Measurements from ENCODE around the gene IL17RE. TPM values are rescaled to one million over a fixed set of nuclear protein-coding genes. Genes with fewer than 3 reads are reported as not detected.

The IL17RE gene
- total RNA-seq, 4 donors from 2014 or later, result 49.2 to 116 (median 77.8) TPM

DNA sequence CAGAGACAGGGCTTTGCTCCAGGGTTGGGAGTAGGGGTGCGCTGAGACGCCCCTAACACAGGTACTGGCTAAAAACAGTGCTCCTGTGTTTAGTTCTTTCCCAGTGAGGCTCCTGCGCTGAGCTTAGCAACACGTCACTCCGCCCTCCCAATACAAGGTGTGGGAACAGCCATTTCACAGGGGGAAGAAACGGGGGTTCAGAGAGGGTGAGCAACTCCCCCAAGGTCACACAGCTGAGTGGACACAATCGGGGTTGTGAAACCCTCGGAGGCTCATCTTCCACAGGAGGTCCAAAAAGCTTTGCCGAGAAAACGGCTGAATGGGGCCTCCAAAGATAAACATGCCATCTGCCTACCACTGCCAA is 48.9 kb downstream of the IL17RE start:
- Histone ChIP-seq H3K27ac (no peak overlapping the region), H3K36me3 (peaks cover 4% of the 10 kb centered on the region), H3K4me3 (peak overlapping the region; percentile 63), H3K9me3 (no peaks in the 10 kb centered on the region), H3K27me3 (no peaks in the 10 kb centered on the region), H3K4me1 (peaks cover 28% of the 10 kb centered on the region)
- TF ChIP-seq EP300 (IDR thresholded peaks at IDR 0.05), result no peak
- DNase-seq (ENCODE audit: low spot score in 2 of 2), result no peak
- 35% methylated on average over 10 of the region's 10 CpGs for WGBS

GRCh38 chr3:9951962-9952805 is 49.5 kb downstream of the IL17RE start, which contains the start of gene PRRT3:
Gene PRRT3, minus strand, starts transcription at chr3:9952408. Its CDS starts 2,293 bp downstream, at chr3:9950115.
- Histone ChIP-seq H3K4me1 (peaks cover 25% of the 10 kb centered on the region), H3K27ac (no peak within 1 kb of the TSS), H3K27me3 (no peaks in the 10 kb centered on the region), H3K9me3 (no peaks in the 10 kb centered on the region), H3K36me3 (peaks cover 4% of the 10 kb centered on the region), H3K4me3 (peak within 1 kb of the TSS; percentile 63)
- TF ChIP-seq POLR2AphosphoS5 (IDR thresholded peaks at IDR 0.05), result no peak
- no peak for TF ChIP-seq EP300 (IDR thresholded peaks at IDR 0.05)
- no peak for TF ChIP-seq CTCF (IDR thresholded peaks at IDR 0.05)
- no peak for TF ChIP-seq POLR2A (IDR thresholded peaks at IDR 0.05)
- 7% methylated on average over 23 of the region's 52 CpGs for WGBS
- DNase-seq (ENCODE audit: low spot score in 2 of 2), result no peak

GRCh38 chr3:9955067-9955502 is 52.4 kb downstream of the IL17RE start:
- H3K4me3 ChIP-seq, result no peak overlapping the region
- no peak overlapping the region for H3K27ac ChIP-seq
- no peak for TF ChIP-seq EP300 (IDR thresholded peaks at IDR 0.05)
- no peak for TF ChIP-seq POLR2AphosphoS5 (IDR thresholded peaks at IDR 0.05)
- no peak for TF ChIP-seq CTCF (IDR thresholded peaks at IDR 0.05)
- TF ChIP-seq POLR2A (IDR thresholded peaks at IDR 0.05), result no peak
- DNase-seq (ENCODE audit: low spot score in 2 of 2), result no peak
- H3K36me3 ChIP-seq, result no peaks in the 10 kb centered on the region
- H3K27me3 ChIP-seq, result no peaks in the 10 kb centered on the region
- 41% methylated on average over 11 of the region's 12 CpGs for WGBS
- H3K9me3 ChIP-seq, result no peaks in the 10 kb centered on the region
- peaks cover 17% of the 10 kb centered on the region for H3K4me1 ChIP-seq

DNA sequence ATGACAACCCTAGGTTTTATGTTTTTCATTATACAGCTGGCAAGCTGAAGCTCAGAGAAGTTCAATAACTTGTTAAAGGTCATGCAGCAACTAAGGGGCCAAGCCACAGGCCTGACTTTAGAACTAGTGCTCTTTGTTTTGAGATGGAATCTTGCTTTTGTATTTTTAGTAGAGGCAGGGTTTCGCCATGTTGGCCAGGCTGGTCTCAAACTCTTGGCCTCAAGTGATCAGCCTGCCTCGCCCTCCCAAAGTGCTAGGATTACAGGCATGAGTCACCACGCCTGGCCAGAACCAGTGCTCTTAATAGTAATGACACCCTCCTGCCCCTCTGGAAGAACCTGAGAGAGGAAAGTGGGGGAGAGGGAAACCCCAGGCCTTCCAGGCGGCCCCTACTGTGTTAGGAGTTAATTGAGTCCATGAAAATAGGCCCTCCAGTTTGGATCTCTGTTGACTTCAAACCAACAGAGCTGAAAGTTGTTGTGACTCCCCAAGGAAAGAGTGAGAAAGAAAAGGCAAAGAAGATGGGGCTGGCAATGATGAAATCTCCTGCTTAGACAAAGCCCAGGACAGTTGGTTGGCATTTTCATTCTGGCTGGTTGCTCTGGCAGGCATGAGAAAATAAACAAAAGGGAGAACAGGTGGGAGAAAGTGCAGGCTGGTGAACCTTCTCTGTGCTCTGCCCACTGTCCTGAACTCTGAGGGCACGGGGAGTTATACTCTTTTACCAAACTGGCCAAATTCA is 53.1 kb downstream of the IL17RE start:
- no peak for DNase-seq (ENCODE audit: low spot score in 2 of 2)
- Histone ChIP-seq H3K27ac (no peak overlapping the region), H3K4me1 (peaks cover 17% of the 10 kb centered on the region)

GRCh38 chr3:9957214-9957613 is 54.6 kb downstream of the IL17RE start:
- Histone ChIP-seq H3K36me3 (peaks cover 5% of the 10 kb centered on the region), H3K27me3 (no peaks in the 10 kb centered on the region), H3K4me3 (no peak overlapping the region), H3K4me1 (peaks cover 4% of the 10 kb centered on the region), H3K27ac (no peak overlapping the region), H3K9me3 (no peaks in the 10 kb centered on the region)
- WGBS, result 47% methylated on average over 5 of the region's 5 CpGs
- no peak for TF ChIP-seq POLR2AphosphoS5 (IDR thresholded peaks at IDR 0.05)
- no peak for TF ChIP-seq POLR2A (IDR thresholded peaks at IDR 0.05)
- no peak for TF ChIP-seq EP300 (IDR thresholded peaks at IDR 0.05)
- no peak for TF ChIP-seq CTCF (IDR thresholded peaks at IDR 0.05)
- DNase-seq (ENCODE audit: low spot score in 2 of 2), result no peak

More for the DNA sequence above, 53.1 kb downstream of the IL17RE start:
- WGBS, result 69% methylated on average over 5 of the region's 5 CpGs
- no peaks in the 10 kb centered on the region for H3K9me3 ChIP-seq
- TF ChIP-seq CTCF (IDR thresholded peaks at IDR 0.05) (no peak), POLR2A (IDR thresholded peaks at IDR 0.05) (no peak), EP300 (IDR thresholded peaks at IDR 0.05) (no peak)
- no peak overlapping the region for H3K4me3 ChIP-seq
- H3K36me3 ChIP-seq, result no peaks in the 10 kb centered on the region
- no peaks in the 10 kb centered on the region for H3K27me3 ChIP-seq
